Panc1 (cell line): ENCODE measurements around the gene SLCO4C1. TPM values are rescaled to one million over a fixed set of nuclear protein-coding genes. Genes with fewer than 3 reads are reported as not detected.

ENCODE experiments used
- ATAC-seq: fragments of 200-7000 bp; cut with Tn5 transposase; 2 replicates; pipeline ENCODE4 v1.9.1; 2020; ENCODE audit warnings: mild to moderate bottlenecking, moderate library complexity
- BruUV-seq: library from RNA; stranded (reverse); fragments of 400-500 nt; replicated peaks from 2 replicates; lab custom pipeline; 2021; lab: Mats Ljungman, UMichigan
- CTCF ChIA-PET: fragments of 300-600 bp; sonication (Branson Sonifier 250); formaldehyde crosslinking; loops from one replicate; lab custom pipeline; 2022; ENCODE audit warnings: antibody characterized with exemption; lab: Charles Lee
- POLR2A ChIA-PET: fragments of 300-600 bp; sonication (Branson Sonifier 250); formaldehyde crosslinking; loops from one replicate; lab custom pipeline; 2022; ENCODE audit warnings: antibody characterized with exemption; lab: Charles Lee
- DNase-seq: peaks from one replicate; pipeline ENCODE4 v3.0.0-alpha.2; 2010; ENCODE audit warnings: low read depth, low spot score
- H3K27ac ChIP-seq: 2 replicates; pipeline ENCODE4 v1.5.1; 2011; ENCODE audit warnings: mild to moderate bottlenecking, low read length, inconsistent platforms
- H3K27me3 ChIP-seq: fragments of 200-500 bp; sonication (Bioruptor generic); 2 replicates; pipeline ENCODE4 v1.6.0; 2014; ENCODE audit warnings: low read length, inconsistent platforms; ENCODE audit not compliant: control insufficient read depth, insufficient read depth
- H3K36me3 ChIP-seq: fragments of 200-500 bp; sonication (Bioruptor generic); 2 replicates; pipeline ENCODE4 v1.5.1; 2014; ENCODE audit warnings: inconsistent platforms, mild to moderate bottlenecking, low read length, moderate library complexity; ENCODE audit not compliant: control insufficient read depth, insufficient read depth
- H3K4me1 ChIP-seq: 2 replicates; pipeline ENCODE4 v1.5.1; 2011; ENCODE audit warnings: inconsistent platforms, mild to moderate bottlenecking, low read length, moderate library complexity; ENCODE audit not compliant: control insufficient read depth, insufficient read depth
- H3K4me3 ChIP-seq, 2 experiments: 2 replicates each; pipeline ENCODE4 v1.5.1; 2011 to 2012; ENCODE audit warnings: low read depth in 2 of 2, low read length in 2 of 2, mild to moderate bottlenecking in 2 of 2, inconsistent platforms in 1 of 2, moderate library complexity in 1 of 2
- H3K9me3 ChIP-seq: fragments of 200-500 bp; sonication (Bioruptor generic); 2 replicates; pipeline ENCODE4 v1.5.1; 2014; ENCODE audit warnings: low read depth, mild to moderate bottlenecking, inconsistent platforms, low read length, moderate library complexity; ENCODE audit not compliant: control insufficient read depth, insufficient read depth
- CTCF ChIP-seq: fragments of 450-650 bp; IDR thresholded peaks from 2 replicates; pipeline ENCODE4 v1.5.1; 2017; ENCODE audit warnings: mild to moderate bottlenecking
- POLR2AphosphoS5 ChIP-seq: IDR thresholded peaks from 2 replicates; pipeline ENCODE4 v1.6.1; 2012; ENCODE audit warnings: mild to moderate bottlenecking, low read depth, low read length, moderate library complexity
- REST ChIP-seq, 2 experiments: IDR thresholded peaks; 2 replicates each; pipeline ENCODE4 v1.6.1; 2011 to 2012; ENCODE audit warnings: low read depth in 2 of 2, control low read depth in 1 of 2, low read length in 1 of 2, mild to moderate bottlenecking in 1 of 2, moderate library complexity in 1 of 2; ENCODE audit not compliant: insufficient read depth in 1 of 2
- SIN3A ChIP-seq: IDR thresholded peaks from 2 replicates; pipeline ENCODE4 v1.6.1; 2012; ENCODE audit warnings: low read depth, mild to moderate bottlenecking, low read length, moderate library complexity, borderline replicate concordance; ENCODE audit not compliant: insufficient read depth
- TCF7L2 ChIP-seq: IDR thresholded peaks from 2 replicates; pipeline ENCODE4 v1.6.1; 2011; ENCODE audit warnings: mild to moderate bottlenecking, low read depth, low read length, inconsistent platforms
- in situ Hi-C: cut with HindIII; loops from 2 replicates; pipeline ENCODE4 v1.10.0; 2016; ENCODE audit warnings: low sequenced_read_pairs, low pct_unique_long_range_greater_than_20kb
- intact Hi-C: fragments of 100-400 bp; cut with micrococcal nuclease; formaldehyde crosslinking; loops from one replicate; pipeline ENCODE4 v1.10.0; 2022; ENCODE audit not compliant: unreplicated experiment
- total RNA-seq: library from RNA; stranded (reverse); gene quantifications from one replicate; pipeline ENCODE4 v1.2.1, GENCODE V29; 2021; ENCODE audit not compliant: unreplicated experiment

The SLCO4C1 gene
- total RNA-seq, 1 experiment from 2014 or later = 0.90 TPM

GRCh38 chr5:102243213-102243612 lies 52.9 kb downstream of the SLCO4C1 start:
- in situ Hi-C loops = no loop called here
- no peaks in the 10 kb centered on the region for H3K27me3 ChIP-seq
- DNase-seq (no peak), ATAC-seq (no peak)
- ChIA-PET CTCF (no interaction called here), POLR2A (no interaction called here)
- no peaks in the 10 kb centered on the region for H3K36me3 ChIP-seq
- BruUV-seq = no TSS peak
- TF ChIP-seq CTCF (no peak), TCF7L2 (no peak), POLR2AphosphoS5 (no peak), SIN3A (no peak), REST (IDR thresholded peaks at IDR 0.05; ENCODE audit: insufficient read depth in 1 of 2, low read depth in 2 of 2, low read length in 1 of 2) (no peak)
- no peak overlapping the region for H3K4me3 ChIP-seq
- no peaks in the 10 kb centered on the region for H3K9me3 ChIP-seq
- intact Hi-C loops = no loop called here
- no peaks in the 10 kb centered on the region for H3K4me1 ChIP-seq
- H3K27ac ChIP-seq = no peak overlapping the region

- DNase-seq (no peak), ATAC-seq (no peak)
- in situ Hi-C loops = no loop called here
- Histone ChIP-seq H3K36me3 (no peaks in the 10 kb centered on the region), H3K27me3 (no peaks in the 10 kb centered on the region), H3K9me3 (no peaks in the 10 kb centered on the region), H3K4me1 (no peaks in the 10 kb centered on the region), H3K4me3 (no peak overlapping the region), H3K27ac (no peak overlapping the region)
- intact Hi-C loops = no loop called here
- TF ChIP-seq TCF7L2 (no peak), REST (IDR thresholded peaks at IDR 0.05; ENCODE audit: insufficient read depth in 1 of 2, low read depth in 2 of 2, low read length in 1 of 2) (no peak), SIN3A (no peak), POLR2AphosphoS5 (no peak), CTCF (no peak)
- ChIA-PET CTCF (interaction anchor here (0.7 kb wide), 1 partner anchor 255 kb away, joined by 3 read pairs; no protein-coding TSS in a partner anchor), POLR2A (interaction anchor here (0.6 kb wide), 1 partner anchor 770 kb away, joined by 3 read pairs; no protein-coding TSS in a partner anchor)
- BruUV-seq = no TSS peak
Measured at GRCh38 chr5:102241809-102242421, 54.2 kb downstream of the SLCO4C1 start.
